ENCODE measurements around the gene ANKH. TPM values are rescaled to one million over a fixed set of nuclear protein-coding genes. Genes with fewer than 3 reads are reported as not detected.

ANKH gene
- total and polyA plus RNA-seq, 2 of the 13 experiments (the other 11 are each of a cell fraction or from before 2014, with no cell fraction given), result 25.0 to 36.0 TPM

DNA sequence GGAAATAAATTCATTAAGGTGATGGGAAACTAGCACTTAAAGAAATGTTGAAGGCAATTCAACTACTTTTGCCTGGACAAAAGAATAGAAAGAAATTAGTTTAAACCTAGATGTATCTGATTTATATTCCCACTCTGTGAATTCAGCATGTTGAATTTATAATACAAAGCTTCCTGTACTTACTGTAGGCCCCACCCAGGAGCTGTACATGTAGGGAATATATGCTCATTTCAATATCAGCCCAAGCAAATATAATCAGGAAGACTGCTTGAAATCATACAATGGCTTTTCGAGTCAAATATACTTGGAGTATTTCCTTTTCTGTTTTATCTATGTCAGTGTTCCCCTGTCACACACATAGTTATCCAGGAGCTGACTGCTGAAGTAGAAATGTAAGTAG is 105.0 kb downstream of the ANKH start (continued):
- no peak for TF ChIP-seq ZSCAN5A (CRISPR knock-in tag; IDR thresholded peaks at IDR 0.05; ENCODE audit: borderline replicate concordance)
- TF ChIP-seq GMEB2 (CRISPR knock-in tag; IDR thresholded peaks at IDR 0.05; ENCODE audit: low read depth), result no peak
- no peak for TF ChIP-seq AGO1 (IDR thresholded peaks at IDR 0.05; ENCODE audit: low read depth, low read length, poor library complexity, severe bottlenecking)
- TF ChIP-seq FOXC1 (CRISPR knock-in tag; IDR thresholded peaks at IDR 0.05; ENCODE audit: borderline replicate concordance), result no peak
- TF ChIP-seq ZNF460 (CRISPR knock-in tag; IDR thresholded peaks at IDR 0.05; ENCODE audit: borderline replicate concordance), result no peak
- TF ChIP-seq NFIB (CRISPR knock-in tag; IDR thresholded peaks at IDR 0.05; ENCODE audit: borderline replicate concordance), result no peak
- TF ChIP-seq KDM5A (IDR thresholded peaks at IDR 0.05; ENCODE audit: borderline replicate concordance, low read length), result no peak
- TF ChIP-seq AFF4 (CRISPR knock-in tag; IDR thresholded peaks at IDR 0.05), result no peak
